A549 (cell line): ENCODE data around the gene KANSL3. TPM values are rescaled to one million over a fixed set of nuclear protein-coding genes. Genes with fewer than 3 reads are reported as not detected.
A peak's percentile ranks its signal among the peaks of the same experiment; 100 is the strongest.

Experiments used
- ATAC-seq, 2 experiments: fragments of 200-7000 bp in 1 of 2; fragments of >200 bp in 1 of 2; cut with Nextera tagmentation in 1 of 2; cut with Tn5 transposase in 1 of 2; 3 replicates each; pipeline versions ENCODE4 v1.8.0 to v1.9.1; 2018 to 2020; ENCODE audit warnings: mild to moderate bottlenecking in 1 of 2, moderate library complexity in 1 of 2
- CTCF ChIA-PET: fragments of 300-600 bp; sonication (Branson Sonifier 250); formaldehyde crosslinking; extraction: SDS; loops from one replicate; lab custom pipeline; 2021; ENCODE audit warnings: antibody characterized with exemption, inconsistent platforms; lab: Yijun Ruan, JAX
- POLR2A ChIA-PET: fragments of 350-600 bp; formaldehyde crosslinking; extraction: SDS; loops from one replicate; lab custom pipeline; 2021; ENCODE audit warnings: antibody characterized with exemption, inconsistent platforms; lab: Yijun Ruan, JAX
- DNase-seq, 2 experiments: peaks; one replicate each; pipeline versions ENCODE4 v3.0.0 to v3.0.0-alpha.2; 2011 to 2016; ENCODE audit warnings: low read depth in 1 of 2, low spot score in 1 of 2
- FAIRE-seq: peaks from 2 replicates; lab custom pipeline; 2011; peaks lifted over from hg19 to GRCh38; lab: Jason Lieb, UNC
- H3K27ac ChIP-seq, 2 experiments: fragments of >200 bp; sonication (Bioruptor Twin); formaldehyde crosslinking; 3 replicates each; pipeline ENCODE4 v1.5.1; 2016 to 2017
- H3K4me1 ChIP-seq: fragments of >200 bp; sonication (Bioruptor Twin); formaldehyde crosslinking; 3 replicates; pipeline ENCODE4 v1.6.1; 2016
- H3K4me2 ChIP-seq: fragments of >200 bp; sonication (Bioruptor Twin); formaldehyde crosslinking; 3 replicates; pipeline ENCODE4 v1.6.1; 2016
- H3K4me3 ChIP-seq: fragments of >200 bp; sonication (Bioruptor Twin); formaldehyde crosslinking; 3 replicates; pipeline ENCODE4 v1.5.1; 2016
- H3K9me3 ChIP-seq: fragments of >200 bp; sonication (Bioruptor Twin); formaldehyde crosslinking; 3 replicates; pipeline ENCODE4 v1.6.1; 2016
- BCL3 ChIP-seq: fragments of >200 bp; sonication (Bioruptor Twin); formaldehyde crosslinking; IDR thresholded peaks from 3 replicates; pipeline ENCODE4 v1.6.1; 2016
- CBX2 ChIP-seq: fragments of 200-600 bp; sonication (generic); IDR thresholded peaks from 2 replicates; pipeline ENCODE4 v1.6.1; 2016; ENCODE audit warnings: low read depth, mild to moderate bottlenecking, borderline replicate concordance
- EHMT2 ChIP-seq: fragments of 200-600 bp; sonication (generic); IDR thresholded peaks from 2 replicates; pipeline ENCODE4 v1.6.1; 2016; ENCODE audit warnings: antibody characterized with exemption, low read depth, mild to moderate bottlenecking, moderate library complexity
- ELK1 ChIP-seq: fragments of 150-350 bp; IDR thresholded peaks from 2 replicates; pipeline ENCODE4 v1.6.1; 2014; ENCODE audit warnings: low read depth, mild to moderate bottlenecking, low read length
- FOSB ChIP-seq: fragments of 250-450 bp; sonication (Bioruptor Pico); IDR thresholded peaks from 2 replicates; pipeline ENCODE4 v1.5.0; 2020; ENCODE audit warnings: mild to moderate bottlenecking, moderate library complexity
- GATA3 ChIP-seq: IDR thresholded peaks from 2 replicates; pipeline ENCODE4 v1.6.1; 2012; ENCODE audit warnings: borderline replicate concordance
- HEYL ChIP-seq: fragments of 250-450 bp; sonication (Bioruptor Pico); IDR thresholded peaks from 2 replicates; pipeline ENCODE4 v1.8.0; 2021; ENCODE audit warnings: mild to moderate bottlenecking, moderate library complexity
- HMGXB4 ChIP-seq: fragments of 250-450 bp; sonication (Bioruptor Pico); IDR thresholded peaks from 2 replicates; pipeline ENCODE4 v1.5.0; 2021; ENCODE audit warnings: mild to moderate bottlenecking, moderate library complexity, borderline replicate concordance
- KDM1A ChIP-seq: fragments of 200-600 bp; sonication (generic); IDR thresholded peaks from 2 replicates; pipeline ENCODE4 v1.6.1; 2016; ENCODE audit warnings: low read depth, mild to moderate bottlenecking
- MYC ChIP-seq: IDR thresholded peaks from 2 replicates; pipeline ENCODE4 v1.6.1; 2012; ENCODE audit warnings: mild to moderate bottlenecking, inconsistent platforms, low read length, improper control_type of control experiment, borderline replicate concordance
- NPAS2 ChIP-seq: fragments of 250-450 bp; sonication (Bioruptor Pico); IDR thresholded peaks from 2 replicates; pipeline ENCODE4 v1.8.0; 2022; ENCODE audit warnings: mild to moderate bottlenecking, moderate library complexity, borderline replicate concordance
- NR3C1 ChIP-seq: fragments of >200 bp; sonication (Bioruptor Twin); formaldehyde crosslinking; IDR thresholded peaks from 3 replicates; pipeline ENCODE4 v1.6.1; 2017
- POLR2A ChIP-seq: IDR thresholded peaks from 2 replicates; pipeline ENCODE4 v1.6.1; 2012; ENCODE audit warnings: mild to moderate bottlenecking, low read length
- POLR2AphosphoS2 ChIP-seq: conservative IDR thresholded peaks from 2 replicates; pipeline ENCODE4 v1.6.1; 2012; ENCODE audit warnings: low read length, improper control_type of control experiment, inconsistent platforms
- RAD21 ChIP-seq, 2 experiments: fragments of >200 bp in 1 of 2; sonication (Bioruptor Twin) in 1 of 2; formaldehyde crosslinking in 1 of 2; IDR thresholded peaks in 1 of 2; conservative IDR thresholded peaks in 1 of 2; 2 replicates in 1 of 2; 3 replicates in 1 of 2; pipeline ENCODE4 v1.6.1; 2012 to 2018; ENCODE audit warnings: inconsistent platforms in 1 of 2
- RFX5 ChIP-seq: fragments of 450-650 bp; IDR thresholded peaks from 2 replicates; pipeline ENCODE4 v1.7.1; 2014; ENCODE audit warnings: antibody characterized with exemption, mild to moderate bottlenecking, moderate library complexity
- ZC3H11A ChIP-seq: fragments of 450-650 bp; IDR thresholded peaks from 2 replicates; pipeline ENCODE4 v1.6.1; 2014; ENCODE audit warnings: antibody characterized with exemption, mild to moderate bottlenecking
- WGBS: methylation state at CpG from one replicate; pipeline ENCODE4 v1.1.6; 2017; ENCODE audit errors: missing lambda C conversion rate; 5-methylcytosine and 5-hydroxymethylcytosine counted together
- polyA plus RNA-seq, 4 experiments: library from polyadenylated mRNA; depleted of rRNA in 3 of 4; stranded (reverse); fragments of >200 nt; fragmentation: RNase III in 1 of 4; extraction: RNeasy Plus Mini Kit Qiagen cat#74134 plus additional on column Dnase treatment in 1 of 4; gene quantifications; 2 replicates in 3 of 4; 3 replicates in 1 of 4; pipeline ENCODE4 v1.2.3, GENCODE V29; 2011 to 2017
- TF ChIP-seq, protein P1 (sequence below): IDR thresholded peaks from 2 replicates; pipeline ENCODE4 v1.6.1; 2012
- TF ChIP-seq, protein P2 (sequence below): fragments of 200-600 bp; sonication (generic); IDR thresholded peaks from 2 replicates; pipeline ENCODE4 v1.6.1; 2016; ENCODE audit warnings: antibody characterized with exemption, mild to moderate bottlenecking, moderate library complexity

The KANSL3 gene
- polyA plus RNA-seq, 2 of the 4 experiments (the other 2 are of a cell fraction), result 23.0 to 25.2 TPM

DNA sequence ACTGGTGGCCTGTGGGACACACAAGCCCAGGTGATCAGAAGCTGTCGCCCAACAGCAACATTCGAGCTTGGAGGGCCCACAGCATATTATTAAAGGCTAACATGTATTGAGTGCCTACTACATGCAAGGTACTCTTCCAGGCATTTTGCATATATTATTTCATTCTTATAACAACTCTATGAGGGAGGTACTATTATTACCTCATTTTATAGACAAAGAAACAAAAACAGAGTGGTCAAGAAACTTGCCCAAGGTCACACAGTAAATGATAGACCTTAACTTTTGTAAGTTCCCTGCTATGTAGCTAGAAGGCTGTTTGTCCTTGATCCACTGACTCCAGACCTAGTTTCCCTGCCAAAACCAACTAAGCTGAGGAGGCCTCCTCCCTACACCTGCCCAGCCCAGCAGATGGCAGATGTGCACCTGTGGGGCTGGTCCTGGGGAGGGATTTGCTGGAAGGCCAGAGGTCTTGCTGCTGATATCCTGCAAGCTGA is 35.7 kb downstream of the KANSL3 start:
- 86% methylated on average over 2 of the region's 2 CpGs for WGBS
- ATAC-seq, result no peak
- TF ChIP-seq ZC3H11A (no peak), BCL3 (no peak), NR3C1 (no peak), POLR2A (no peak), RAD21 (conservative IDR thresholded peaks at IDR 0.05 in 1 of 2, IDR thresholded peaks at IDR 0.05 in 1 of 2) (0 out of 5 replicates have a peak, but pooled peaks of 1 of the 2 experiments have one; percentile 12), CBX2 (no peak), POLR2AphosphoS2 (no peak), NPAS2 (CRISPR knock-in tag) (no peak)
- TF ChIP-seq, all 56 proteins: peak for 1
- FAIRE-seq (no peak), DNase-seq (peak in 1 of 2 experiments; percentile 23)
- Histone ChIP-seq H3K27ac (no peak overlapping the region), H3K9me3 (no peaks in the 10 kb centered on the region), H3K4me2 (no peak overlapping the region), H3K4me1 (peaks cover 13% of the 10 kb centered on the region; the same call in 2 of the 3 replicates), H3K4me3 (no peak overlapping the region)
- CTCF ChIA-PET, result interaction anchor here (1.3 to 2.7 kb wide), 2 partner anchors 52 to 349 kb away, joined by 3 to 10 read pairs; no protein-coding TSS in a partner anchor
- POLR2A ChIA-PET, result no interaction called here

GRCh38 chr2:96601382-96602292 is 36.5 kb downstream of the KANSL3 start:
- no peak for FAIRE-seq
- Histone ChIP-seq H3K4me1 (peaks cover 10% of the 10 kb centered on the region; the same call in 2 of the 3 replicates), H3K4me2 (no peak overlapping the region), H3K4me3 (no peak overlapping the region), H3K27ac (no peak overlapping the region), H3K9me3 (no peaks in the 10 kb centered on the region)
- CTCF ChIA-PET, result interaction anchor here (0.8 to 2.7 kb wide), 6 partner anchors 19 to 350 kb away, joined by 3 to 10 read pairs (median 3); partner anchors contain the start of gene CNNM3
- 92% methylated on average over 7 of the region's 8 CpGs for WGBS
- no peak; a peak in 2 of 6 replicates for ATAC-seq
- TF ChIP-seq EHMT2, result no peak
- TF ChIP-seq ZC3H11A, result no peak
- TF ChIP-seq KDM1A, result no peak
- TF ChIP-seq, protein P1, sequence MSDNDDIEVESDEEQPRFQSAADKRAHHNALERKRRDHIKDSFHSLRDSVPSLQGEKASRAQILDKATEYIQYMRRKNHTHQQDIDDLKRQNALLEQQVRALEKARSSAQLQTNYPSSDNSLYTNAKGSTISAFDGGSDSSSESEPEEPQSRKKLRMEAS, result no peak
- no peak for TF ChIP-seq RFX5
- no peak for TF ChIP-seq MYC
- TF ChIP-seq FOSB (CRISPR knock-in tag), result no peak
- no peak for TF ChIP-seq CBX2
- no peak for TF ChIP-seq NR3C1
- no peak for TF ChIP-seq HMGXB4 (CRISPR knock-in tag)
- TF ChIP-seq GATA3, result no peak
- TF ChIP-seq, protein P2, sequence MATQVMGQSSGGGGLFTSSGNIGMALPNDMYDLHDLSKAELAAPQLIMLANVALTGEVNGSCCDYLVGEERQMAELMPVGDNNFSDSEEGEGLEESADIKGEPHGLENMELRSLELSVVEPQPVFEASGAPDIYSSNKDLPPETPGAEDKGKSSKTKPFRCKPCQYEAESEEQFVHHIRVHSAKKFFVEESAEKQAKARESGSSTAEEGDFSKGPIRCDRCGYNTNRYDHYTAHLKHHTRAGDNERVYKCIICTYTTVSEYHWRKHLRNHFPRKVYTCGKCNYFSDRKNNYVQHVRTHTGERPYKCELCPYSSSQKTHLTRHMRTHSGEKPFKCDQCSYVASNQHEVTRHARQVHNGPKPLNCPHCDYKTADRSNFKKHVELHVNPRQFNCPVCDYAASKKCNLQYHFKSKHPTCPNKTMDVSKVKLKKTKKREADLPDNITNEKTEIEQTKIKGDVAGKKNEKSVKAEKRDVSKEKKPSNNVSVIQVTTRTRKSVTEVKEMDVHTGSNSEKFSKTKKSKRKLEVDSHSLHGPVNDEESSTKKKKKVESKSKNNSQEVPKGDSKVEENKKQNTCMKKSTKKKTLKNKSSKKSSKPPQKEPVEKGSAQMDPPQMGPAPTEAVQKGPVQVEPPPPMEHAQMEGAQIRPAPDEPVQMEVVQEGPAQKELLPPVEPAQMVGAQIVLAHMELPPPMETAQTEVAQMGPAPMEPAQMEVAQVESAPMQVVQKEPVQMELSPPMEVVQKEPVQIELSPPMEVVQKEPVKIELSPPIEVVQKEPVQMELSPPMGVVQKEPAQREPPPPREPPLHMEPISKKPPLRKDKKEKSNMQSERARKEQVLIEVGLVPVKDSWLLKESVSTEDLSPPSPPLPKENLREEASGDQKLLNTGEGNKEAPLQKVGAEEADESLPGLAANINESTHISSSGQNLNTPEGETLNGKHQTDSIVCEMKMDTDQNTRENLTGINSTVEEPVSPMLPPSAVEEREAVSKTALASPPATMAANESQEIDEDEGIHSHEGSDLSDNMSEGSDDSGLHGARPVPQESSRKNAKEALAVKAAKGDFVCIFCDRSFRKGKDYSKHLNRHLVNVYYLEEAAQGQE, result no peak
- TF ChIP-seq HEYL, result no peak
- TF ChIP-seq RAD21 (conservative IDR thresholded peaks at IDR 0.05 in 1 of 2, IDR thresholded peaks at IDR 0.05 in 1 of 2), result no peak
- TF ChIP-seq ELK1, result no peak
- no peak for DNase-seq
- POLR2A ChIA-PET, result no interaction called here
